NB4 (cell line): Measurements from ENCODE around the gene HARS1.

ENCODE experiments used
- CTCF ChIP-seq: IDR thresholded peaks from one replicate; pipeline ENCODE4 v1.5.1; 2012; ENCODE audit warnings: low read depth, low read length
- MAX ChIP-seq: IDR thresholded peaks from 2 replicates; pipeline ENCODE4 v1.6.1; 2011; ENCODE audit warnings: low read depth, low read length
- MYC ChIP-seq: IDR thresholded peaks from 2 replicates; pipeline ENCODE4 v1.6.1; 2011; ENCODE audit warnings: low read depth, low read length
- POLR2A ChIP-seq: IDR thresholded peaks from 2 replicates; pipeline ENCODE4 v1.6.1; 2011; ENCODE audit warnings: mild to moderate bottlenecking; ENCODE audit not compliant: insufficient read length; ENCODE audit errors: extremely low read depth

GRCh38 chr5:140694276-140694675 lies 3.1 kb upstream of the HARS1 start:
- no peak for TF ChIP-seq CTCF
- no peak for TF ChIP-seq POLR2A
- TF ChIP-seq MAX: no peak
- no peak for TF ChIP-seq MYC
